ENCODE results near the gene ANTXR1. TPM values are rescaled to one million over a fixed set of nuclear protein-coding genes. Genes with fewer than 3 reads are reported as not detected.

ANTXR1 gene
- total and polyA plus RNA-seq, 7 experiments from 2014 or later: 0.18 TPM; not detected in 6

GRCh38 chr2:69285379-69285894 is 272.5 kb downstream of the ANTXR1 start:
- no peak for ATAC-seq
- no peaks in the 10 kb centered on the region for H3K36me3 Mint-ChIP-seq
- H3K4me1 Mint-ChIP-seq: no peaks in the 10 kb centered on the region
- POLR2A ChIA-PET: no interaction called here
- H3K27ac ChIP-seq (ENCODE audit: low read depth, low read length): no peak overlapping the region
- intact Hi-C loops (cut with micrococcal nuclease): no loop called here
- DNase-seq: no peak
- peaks cover 3 to 25% (median 9%) of the 10 kb centered on the region in 5 donors for H3K27me3 Mint-ChIP-seq
- no peak overlapping the region for H3K4me3 ChIP-seq (ENCODE audit: low read length)
- no peak overlapping the region for H3K27ac Mint-ChIP-seq
- H3K4me3 Mint-ChIP-seq: no peak overlapping the region
- no peaks in the 10 kb centered on the region for H3K36me3 ChIP-seq (ENCODE audit: control insufficient read depth in 2 of 3, insufficient read depth in 3 of 3, low read length in 3 of 3)
- CTCF ChIA-PET: interaction anchor here (0.6 kb wide), 1 partner anchor 448 kb away, joined by 3 read pairs; no protein-coding TSS in a partner anchor
- H3K9me3 Mint-ChIP-seq: peaks cover 0 to 3% (median 0%) of the 10 kb centered on the region in 11 donors
- H3K4me1 ChIP-seq (ENCODE audit: control insufficient read depth in 2 of 2, insufficient read depth in 2 of 2, low read length in 2 of 2): no peaks in the 10 kb centered on the region
- no peaks in the 10 kb centered on the region for H3K27me3 ChIP-seq (ENCODE audit: control insufficient read depth in 2 of 2, insufficient read depth in 2 of 2, low read length in 2 of 2)
- no peaks in the 10 kb centered on the region for H3K9me3 ChIP-seq (ENCODE audit: control insufficient read depth in 2 of 3, low read length in 3 of 3)

- Mint-ChIP-seq H3K4me3 (no peak overlapping the region), H3K36me3 (no peaks in the 10 kb centered on the region), H3K4me1 (no peaks in the 10 kb centered on the region), H3K9me3 (peaks cover 0 to 3% (median 0%) of the 10 kb centered on the region in 11 donors), H3K27me3 (peaks cover 0 to 30% (median 5%) of the 10 kb centered on the region in 5 donors), H3K27ac (no peak overlapping the region)
- Histone ChIP-seq H3K4me1 (ENCODE audit: control insufficient read depth in 2 of 2, insufficient read depth in 2 of 2, low read length in 2 of 2) (no peaks in the 10 kb centered on the region), H3K4me3 (ENCODE audit: low read length) (no peak overlapping the region), H3K9me3 (ENCODE audit: control insufficient read depth in 2 of 3, low read length in 3 of 3) (no peaks in the 10 kb centered on the region), H3K27ac (ENCODE audit: low read depth, low read length) (no peak overlapping the region), H3K27me3 (ENCODE audit: control insufficient read depth in 2 of 2, insufficient read depth in 2 of 2, low read length in 2 of 2) (no peaks in the 10 kb centered on the region), H3K36me3 (ENCODE audit: control insufficient read depth in 2 of 3, insufficient read depth in 3 of 3, low read length in 3 of 3) (no peaks in the 10 kb centered on the region)
- DNase-seq (no peak), ATAC-seq (no peak)
- intact Hi-C loops (cut with micrococcal nuclease): no loop called here
- CTCF ChIA-PET: no interaction called here
- POLR2A ChIA-PET: no interaction called here
These were observed 274.6 kb downstream of the ANTXR1 start for GRCh38 chr2:69287544-69287943.

GRCh38 chr2:69288429-69288828 is 275.4 kb downstream of the ANTXR1 start:
- peaks cover 0 to 25% (median 5%) of the 10 kb centered on the region in 5 donors for H3K27me3 Mint-ChIP-seq
- H3K9me3 ChIP-seq (ENCODE audit: control insufficient read depth in 2 of 3, low read length in 3 of 3): no peaks in the 10 kb centered on the region
- H3K4me1 Mint-ChIP-seq: no peaks in the 10 kb centered on the region
- no peaks in the 10 kb centered on the region for H3K4me1 ChIP-seq (ENCODE audit: control insufficient read depth in 2 of 2, insufficient read depth in 2 of 2, low read length in 2 of 2)
- intact Hi-C loops (cut with micrococcal nuclease): no loop called here
- no peak overlapping the region for H3K4me3 Mint-ChIP-seq
- ChIA-PET CTCF (no interaction called here), POLR2A (no interaction called here)
- H3K4me3 ChIP-seq (ENCODE audit: low read length): no peak overlapping the region
- H3K9me3 Mint-ChIP-seq: no peaks in the 10 kb centered on the region
- H3K36me3 Mint-ChIP-seq: no peaks in the 10 kb centered on the region
- no peak overlapping the region for H3K27ac Mint-ChIP-seq
- DNase-seq (no peak), ATAC-seq (no peak)
- H3K27ac ChIP-seq (ENCODE audit: low read depth, low read length): no peak overlapping the region
- H3K36me3 ChIP-seq (ENCODE audit: control insufficient read depth in 2 of 3, insufficient read depth in 3 of 3, low read length in 3 of 3): no peaks in the 10 kb centered on the region
- H3K27me3 ChIP-seq (ENCODE audit: control insufficient read depth in 2 of 2, insufficient read depth in 2 of 2, low read length in 2 of 2): no peaks in the 10 kb centered on the region

- H3K4me3 ChIP-seq (ENCODE audit: low read length): no peak overlapping the region
- no peaks in the 10 kb centered on the region for H3K36me3 ChIP-seq (ENCODE audit: control insufficient read depth in 2 of 3, insufficient read depth in 3 of 3, low read length in 3 of 3)
- intact Hi-C loops (cut with micrococcal nuclease): no loop called here
- H3K4me1 Mint-ChIP-seq: no peaks in the 10 kb centered on the region
- H3K27me3 ChIP-seq (ENCODE audit: control insufficient read depth in 2 of 2, insufficient read depth in 2 of 2, low read length in 2 of 2): no peaks in the 10 kb centered on the region
- CTCF ChIA-PET: no interaction called here
- no peak for DNase-seq
- no peak overlapping the region for H3K27ac Mint-ChIP-seq
- ATAC-seq: no peak
- peaks cover 0 to 1% (median 0%) of the 10 kb centered on the region in 11 donors for H3K9me3 Mint-ChIP-seq
- H3K36me3 Mint-ChIP-seq: no peaks in the 10 kb centered on the region
- H3K4me3 Mint-ChIP-seq: no peak overlapping the region
- peaks cover 0 to 32% (median 5%) of the 10 kb centered on the region in 5 donors for H3K27me3 Mint-ChIP-seq
- H3K4me1 ChIP-seq (ENCODE audit: control insufficient read depth in 2 of 2, insufficient read depth in 2 of 2, low read length in 2 of 2): no peaks in the 10 kb centered on the region
- no peak overlapping the region for H3K27ac ChIP-seq (ENCODE audit: low read depth, low read length)
- no peaks in the 10 kb centered on the region for H3K9me3 ChIP-seq (ENCODE audit: control insufficient read depth in 2 of 3, low read length in 3 of 3)
- POLR2A ChIA-PET: no interaction called here
These were observed 278.1 kb downstream of the ANTXR1 start for GRCh38 chr2:69291004-69291650.

GRCh38 chr2:69291721-69292120 is 278.7 kb downstream of the ANTXR1 start:
- H3K36me3 ChIP-seq (ENCODE audit: control insufficient read depth in 2 of 3, insufficient read depth in 3 of 3, low read length in 3 of 3): no peaks in the 10 kb centered on the region
- H3K4me3 Mint-ChIP-seq: no peak overlapping the region
- H3K4me3 ChIP-seq (ENCODE audit: low read length): no peak overlapping the region
- no peak overlapping the region for H3K27ac Mint-ChIP-seq
- DNase-seq: no peak
- intact Hi-C loops (cut with micrococcal nuclease): no loop called here
- H3K9me3 Mint-ChIP-seq: peaks cover 0 to 1% (median 0%) of the 10 kb centered on the region in 11 donors
- H3K36me3 Mint-ChIP-seq: no peaks in the 10 kb centered on the region
- no peak for ATAC-seq
- H3K9me3 ChIP-seq (ENCODE audit: control insufficient read depth in 2 of 3, low read length in 3 of 3): no peaks in the 10 kb centered on the region
- CTCF ChIA-PET: no interaction called here
- POLR2A ChIA-PET: no interaction called here
- no peaks in the 10 kb centered on the region for H3K4me1 ChIP-seq (ENCODE audit: control insufficient read depth in 2 of 2, insufficient read depth in 2 of 2, low read length in 2 of 2)
- H3K27me3 ChIP-seq (ENCODE audit: control insufficient read depth in 2 of 2, insufficient read depth in 2 of 2, low read length in 2 of 2): no peaks in the 10 kb centered on the region
- no peaks in the 10 kb centered on the region for H3K4me1 Mint-ChIP-seq
- peaks cover 0 to 32% (median 5%) of the 10 kb centered on the region in 5 donors for H3K27me3 Mint-ChIP-seq
- no peak overlapping the region for H3K27ac ChIP-seq (ENCODE audit: low read depth, low read length)

- Mint-ChIP-seq H3K9me3 (peaks cover 0 to 1% (median 0%) of the 10 kb centered on the region in 11 donors), H3K27ac (no peak overlapping the region)
These were observed 279.3 kb downstream of the ANTXR1 start for GRCh38 chr2:69292256-69292655.

GRCh38 chr2:69296421-69296820 is 283.4 kb downstream of the ANTXR1 start:
- CTCF ChIA-PET: no interaction called here
- no peaks in the 10 kb centered on the region for H3K36me3 Mint-ChIP-seq

More at GRCh38 chr2:69292256-69292655, 279.3 kb downstream of the ANTXR1 start:
- intact Hi-C loops (cut with micrococcal nuclease): no loop called here
- ChIA-PET POLR2A (no interaction called here), CTCF (no interaction called here)
- Histone ChIP-seq H3K4me1 (ENCODE audit: control insufficient read depth in 2 of 2, insufficient read depth in 2 of 2, low read length in 2 of 2) (no peaks in the 10 kb centered on the region), H3K27ac (ENCODE audit: low read depth, low read length) (no peak overlapping the region), H3K27me3 (ENCODE audit: control insufficient read depth in 2 of 2, insufficient read depth in 2 of 2, low read length in 2 of 2) (no peaks in the 10 kb centered on the region), H3K4me3 (ENCODE audit: low read length) (no peak overlapping the region), H3K36me3 (ENCODE audit: control insufficient read depth in 2 of 3, insufficient read depth in 3 of 3, low read length in 3 of 3) (no peaks in the 10 kb centered on the region), H3K9me3 (ENCODE audit: control insufficient read depth in 2 of 3, low read length in 3 of 3) (no peaks in the 10 kb centered on the region)
- ATAC-seq (no peak), DNase-seq (no peak)
- H3K4me1 Mint-ChIP-seq: no peaks in the 10 kb centered on the region
- peaks cover 0 to 32% (median 5%) of the 10 kb centered on the region in 5 donors for H3K27me3 Mint-ChIP-seq
- no peak overlapping the region for H3K4me3 Mint-ChIP-seq
- no peaks in the 10 kb centered on the region for H3K36me3 Mint-ChIP-seq

More at GRCh38 chr2:69296421-69296820, 283.4 kb downstream of the ANTXR1 start:
- intact Hi-C loops (cut with micrococcal nuclease): no loop called here
- Mint-ChIP-seq H3K4me1 (no peaks in the 10 kb centered on the region), H3K27ac (no peak overlapping the region), H3K4me3 (no peak overlapping the region), H3K9me3 (peaks cover 0 to 1% (median 0%) of the 10 kb centered on the region in 11 donors), H3K27me3 (peaks cover 0 to 22% (median under 1%) of the 10 kb centered on the region in 5 donors)
- ATAC-seq (no peak), DNase-seq (no peak)
- Histone ChIP-seq H3K27ac (ENCODE audit: low read depth, low read length) (no peak overlapping the region), H3K36me3 (ENCODE audit: control insufficient read depth in 2 of 3, insufficient read depth in 3 of 3, low read length in 3 of 3) (no peaks in the 10 kb centered on the region), H3K4me3 (ENCODE audit: low read length) (no peak overlapping the region), H3K27me3 (ENCODE audit: control insufficient read depth in 2 of 2, insufficient read depth in 2 of 2, low read length in 2 of 2) (no peaks in the 10 kb centered on the region), H3K4me1 (ENCODE audit: control insufficient read depth in 2 of 2, insufficient read depth in 2 of 2, low read length in 2 of 2) (no peaks in the 10 kb centered on the region), H3K9me3 (ENCODE audit: control insufficient read depth in 2 of 3, low read length in 3 of 3) (no peaks in the 10 kb centered on the region)
- POLR2A ChIA-PET: no interaction called here

Measured in naive thymus-derived CD4-positive, alpha-beta T cell (primary cell).